ENCODE results near the gene TADA3.

- TF ChIP-seq CTCF (IDR thresholded peaks at IDR 0.05; ENCODE audit: borderline replicate concordance, extremely low read depth, low read length, poor library complexity, severe bottlenecking) (no peak), EZH2 (IDR thresholded peaks at IDR 0.05; ENCODE audit: borderline replicate concordance, low read depth, low read length, severe bottlenecking) (no peak)
Observed at GRCh38 chr3:9748031-9748430, 44.2 kb downstream of the TADA3 start.
